Activated CD4-positive, alpha-beta T cell treated with anti-CD3 and anti-CD28 coated beads, Interleukin-2, amount 50 U/mL, for 48 hours (primary cell): Measurements from ENCODE around the gene SLC25A1.
A peak's percentile ranks its signal among the peaks of the same experiment; 100 is the strongest.
"Not testable (repeated sequence)": the region's sequence is repeated elsewhere in the genome, so short reads cannot be mapped to it uniquely, and the experiment has no call there.

ENCODE experiments used
- DNase-seq, 2 experiments: peaks; one replicate each; pipeline ENCODE4 v3.0.0-alpha.2; 2020

SLC25A1 gene

GRCh38 chr22:19179497-19180048 is 1.0 kb upstream of the SLC25A1 start:
- peak; percentile 53 to 62 for DNase-seq

- DNase-seq, result no peak
Measured at GRCh38 chr22:19178065-19178656, 375 bp downstream of the SLC25A1 start.

DNA sequence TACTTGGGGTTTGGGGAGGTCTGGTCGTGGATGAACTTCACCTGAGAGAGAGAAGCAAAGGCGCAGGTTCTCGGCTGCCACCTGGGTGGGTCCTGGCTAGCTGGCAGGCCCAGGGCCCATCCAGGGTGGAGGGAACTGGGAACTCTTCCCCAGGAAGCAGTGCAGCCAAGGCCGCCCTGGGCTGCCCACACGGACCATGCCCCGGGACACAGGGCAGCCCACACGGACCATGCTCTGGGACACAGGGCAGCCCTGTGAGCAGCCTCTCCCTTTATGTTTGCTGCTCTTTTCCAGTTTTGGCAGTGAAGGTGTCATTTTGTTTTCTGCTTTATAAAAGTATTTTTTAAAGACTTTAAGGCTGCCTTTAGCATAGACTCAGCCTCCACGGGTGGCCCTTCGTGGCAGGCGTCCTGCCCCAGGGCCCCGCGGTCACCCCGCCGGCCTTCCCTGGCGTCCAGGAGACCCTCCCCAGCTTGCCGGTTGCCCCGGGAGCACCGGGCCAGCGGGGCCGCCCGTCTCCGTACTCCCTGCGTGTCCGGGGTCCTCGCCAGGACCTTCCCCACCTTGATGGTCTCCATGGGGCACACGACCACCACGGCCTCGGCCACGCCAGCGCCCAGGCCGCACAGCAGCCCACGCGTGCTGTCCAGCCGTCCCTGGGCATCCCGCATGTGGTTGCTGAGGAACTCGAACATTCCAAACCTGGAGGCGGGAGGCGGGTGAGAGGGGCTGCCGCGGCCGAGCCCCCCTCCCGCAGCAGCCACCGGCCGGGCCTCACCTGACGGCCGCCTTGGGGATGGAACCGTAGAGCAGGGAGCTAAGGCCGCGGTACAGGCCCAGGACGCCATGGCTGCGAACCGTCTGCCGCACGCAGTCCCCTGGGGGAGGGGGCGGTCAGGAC is 1.1 kb downstream of the SLC25A1 start:
- DNase-seq, result no peak

GRCh38 chr22:19176732-19177131 is 1.8 kb downstream of the SLC25A1 start:
- DNase-seq, result peak in 1 of 2 experiments; percentile 3

DNA sequence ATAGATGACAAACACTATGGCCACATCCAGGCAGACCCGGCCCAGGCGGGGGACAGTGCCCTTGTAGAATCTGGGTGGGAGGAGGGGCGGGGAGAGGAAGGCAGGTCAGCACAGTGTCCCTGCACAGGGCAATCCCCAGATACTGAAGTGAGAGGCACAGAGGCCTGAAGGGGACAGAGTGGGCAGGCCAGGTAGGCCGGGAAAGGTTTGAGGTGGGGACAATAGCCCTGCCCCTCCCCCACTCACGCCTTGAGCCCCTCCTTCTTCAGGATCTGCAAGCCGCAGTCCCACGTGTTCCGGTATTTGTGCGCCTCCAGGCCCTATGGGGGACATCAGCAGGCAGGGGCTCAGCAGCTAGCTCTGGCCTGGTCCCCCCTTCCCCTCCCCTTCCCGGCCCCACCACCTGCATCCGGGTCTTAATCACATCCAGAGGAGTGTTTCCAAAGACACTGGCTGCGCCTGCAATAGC is 2.3 kb downstream of the SLC25A1 start:
- no peak for DNase-seq

- no peak for DNase-seq
Measured at GRCh38 chr22:19175602-19176174, 2.8 kb downstream of the SLC25A1 start.

GRCh38 chr22:19175026-19175601 is 3.4 kb downstream of the SLC25A1 start:
- no peak for DNase-seq

DNA sequence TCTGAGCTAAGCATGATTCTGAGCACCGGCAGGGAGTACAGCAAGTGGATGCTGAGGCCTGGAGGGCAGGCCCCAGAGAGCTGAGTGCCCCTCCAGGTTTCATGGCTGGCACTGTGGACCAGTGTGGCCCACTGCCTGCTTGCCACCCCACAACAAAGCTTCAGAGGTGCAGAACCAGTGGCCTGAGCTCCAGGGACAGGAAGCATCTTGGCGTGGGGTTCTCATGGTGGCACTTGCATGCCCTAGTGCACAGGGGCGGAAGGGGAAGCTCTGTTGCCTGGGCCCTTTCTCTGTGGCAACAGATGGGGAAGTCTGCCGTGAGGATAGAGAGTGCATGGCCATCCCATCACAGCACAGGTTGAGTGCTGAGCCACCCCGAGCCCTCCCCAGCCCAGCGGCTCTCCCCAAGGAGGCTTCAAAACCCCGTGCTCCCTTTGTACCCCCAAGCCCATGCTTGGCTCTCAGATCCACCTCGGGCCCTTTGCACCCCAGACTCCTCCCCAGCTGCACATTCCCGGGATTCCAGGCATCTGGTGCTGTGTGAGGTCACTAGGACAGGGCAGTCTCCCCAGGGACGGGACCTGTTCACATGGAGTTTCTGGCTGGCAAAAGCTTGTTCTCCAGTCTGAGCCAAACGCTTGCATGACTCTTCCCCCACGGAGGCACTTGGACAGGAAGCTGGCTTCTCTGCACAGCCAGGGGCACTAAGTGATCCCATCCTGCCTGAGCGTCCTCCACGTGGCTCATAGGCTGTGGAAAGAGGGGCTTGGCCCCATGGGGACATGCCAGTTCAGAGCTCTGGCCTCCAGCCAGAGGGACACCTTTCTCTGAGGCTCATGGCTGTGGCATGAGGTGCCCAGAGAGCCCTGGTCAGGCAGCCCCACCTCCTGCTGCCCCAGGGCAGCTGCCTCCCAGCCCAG is 4.2 kb downstream of the SLC25A1 start:
- no peak for DNase-seq

- no peak for DNase-seq
Measured at GRCh38 chr22:19173047-19174035, 5.2 kb downstream of the SLC25A1 start.

DNA sequence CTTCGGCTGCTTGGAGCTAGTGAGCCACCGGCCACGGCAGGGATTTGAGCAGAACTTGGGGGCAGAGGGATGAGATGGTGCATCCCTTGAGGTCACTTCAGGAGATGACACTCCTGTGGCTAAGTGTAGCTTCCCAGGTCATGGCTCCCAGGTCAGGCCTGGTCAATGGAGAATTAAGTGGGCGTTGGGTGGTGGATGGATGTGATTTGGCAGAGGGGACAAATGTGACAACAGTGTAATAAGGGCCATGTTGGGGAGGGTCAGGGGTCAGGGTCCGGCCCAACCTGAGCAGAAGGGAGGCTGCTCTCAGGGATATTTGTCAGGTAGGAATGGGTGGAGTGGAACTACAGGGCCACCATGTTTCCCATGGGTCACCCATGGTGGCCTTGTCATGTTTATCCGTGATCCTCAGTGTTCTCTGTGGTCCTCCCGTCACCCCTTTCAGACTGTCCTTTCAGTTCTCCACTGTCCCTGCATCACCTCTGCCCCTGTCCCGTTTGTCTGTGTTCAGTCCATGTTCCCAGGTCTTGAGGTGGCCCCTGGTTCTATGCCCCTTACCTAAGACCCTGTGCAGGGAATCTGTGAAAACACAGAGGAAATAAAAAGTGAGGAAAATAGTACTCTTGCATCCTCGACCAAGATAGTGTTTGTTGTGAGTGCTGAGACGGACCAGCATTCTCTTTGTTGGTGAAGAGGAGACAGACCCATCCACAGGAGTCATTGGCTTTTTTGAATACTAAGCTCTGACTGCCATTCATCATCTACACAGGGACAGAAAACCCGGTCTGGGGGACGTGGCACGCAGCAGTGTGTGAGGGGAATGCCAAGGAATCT is 6.1 kb downstream of the SLC25A1 start:
- DNase-seq, result no peak

DNA sequence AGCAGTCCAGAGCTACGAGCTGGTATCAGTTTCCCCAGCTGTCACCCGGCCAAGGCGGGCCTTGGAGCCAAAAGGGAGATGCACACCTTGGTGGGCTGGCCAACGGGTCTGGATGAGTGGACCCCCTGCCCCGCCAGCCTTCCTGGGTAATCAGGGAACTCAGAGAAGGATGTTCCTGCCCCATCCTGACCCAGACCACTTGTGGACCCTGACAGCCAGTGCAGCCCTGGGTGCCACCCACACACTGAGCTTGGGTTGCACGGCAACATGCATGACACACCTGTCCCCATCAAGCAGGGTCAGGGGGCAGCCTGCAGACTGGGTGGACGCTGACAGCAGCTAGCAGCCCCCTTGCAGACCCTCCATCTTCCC is 8.6 kb downstream of the SLC25A1 start:
- no peak for DNase-seq

DNA sequence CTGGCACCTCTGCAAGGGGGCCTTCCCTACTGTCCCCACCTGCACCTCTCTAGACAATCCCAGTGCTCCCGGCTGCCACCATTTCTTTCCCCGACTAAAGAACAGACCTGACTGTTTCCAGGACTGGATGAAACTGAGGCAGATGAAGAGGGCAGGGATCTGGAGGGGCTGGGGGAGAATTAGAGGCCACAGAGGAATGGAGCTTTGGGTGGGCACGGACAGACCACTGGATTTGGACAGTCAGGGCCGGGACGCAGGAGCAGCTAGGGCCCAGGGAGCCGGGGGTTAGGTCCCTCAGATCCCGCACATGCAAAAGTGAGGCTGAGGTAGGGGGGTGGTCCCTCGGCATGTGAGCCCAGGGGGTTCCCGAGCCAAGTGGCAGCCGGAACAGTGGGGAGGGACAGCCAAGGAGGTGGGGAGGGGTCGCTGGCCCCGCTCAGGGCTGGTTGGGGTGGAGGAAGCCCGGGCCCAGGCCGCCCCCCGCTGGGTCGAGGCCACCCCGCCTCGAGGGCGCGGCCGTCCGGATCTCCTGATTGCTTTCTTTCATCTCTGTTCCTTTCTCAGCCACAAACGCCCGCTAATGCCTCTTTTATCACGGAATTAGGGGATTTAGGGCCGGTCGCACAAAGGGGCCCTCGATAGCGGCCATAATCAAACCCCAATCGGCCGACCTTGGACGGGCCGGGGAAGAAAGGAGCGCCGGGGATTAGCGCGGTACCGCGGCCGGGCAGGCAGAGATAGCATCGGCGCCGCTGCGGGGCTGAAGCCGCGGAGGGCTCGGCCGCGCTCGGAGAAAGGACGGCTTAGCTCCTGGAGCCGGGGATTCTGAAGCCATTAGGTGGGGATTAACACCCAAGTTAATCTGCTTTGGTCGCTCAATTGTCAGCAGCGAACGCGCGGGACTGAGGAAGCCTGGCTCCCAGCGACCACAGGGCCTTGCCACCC is 9.3 kb downstream of the SLC25A1 start:
- DNase-seq, result no peak

DNA sequence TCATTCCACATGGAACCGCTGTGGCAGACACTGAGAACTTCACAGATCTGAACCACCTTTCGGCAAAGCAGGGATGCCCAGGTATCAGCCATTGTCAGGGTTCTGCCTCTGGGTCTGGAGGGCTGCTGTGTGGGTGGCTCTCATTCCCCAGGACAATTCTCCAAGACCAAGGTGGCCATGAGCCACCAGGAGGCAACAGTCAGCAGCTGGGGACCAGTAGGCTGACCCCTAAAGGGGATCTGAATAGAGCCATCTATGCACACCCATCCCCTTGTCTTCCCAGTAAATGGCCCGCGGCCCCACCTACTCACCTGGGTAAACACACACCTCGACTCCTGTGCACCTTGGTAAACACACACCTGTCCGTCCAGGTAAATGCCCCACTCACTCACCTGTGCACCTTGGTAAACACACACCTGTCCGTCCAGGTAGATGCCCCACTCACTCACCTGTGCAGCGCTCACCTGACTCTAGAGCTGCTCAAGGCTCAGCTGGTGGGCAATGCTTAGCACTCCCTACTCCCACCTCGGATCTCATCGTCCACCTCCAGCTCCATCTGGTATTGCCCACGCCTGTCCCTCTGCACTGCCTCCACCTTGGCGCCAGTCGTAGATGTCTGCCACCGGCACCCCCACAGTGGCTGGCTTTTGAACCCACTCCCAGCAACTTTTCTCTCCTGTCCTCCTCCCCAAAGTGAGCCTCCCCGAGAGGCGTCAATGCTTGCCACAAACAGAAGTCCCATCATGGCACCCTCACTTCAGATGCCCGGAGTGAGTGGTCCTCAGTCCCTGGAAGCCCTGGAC is 10.2 kb downstream of the SLC25A1 start:
- no peak for DNase-seq

- DNase-seq, result no peak
Measured at GRCh38 chr22:19167106-19167869, 11.2 kb downstream of the SLC25A1 start.

GRCh38 chr22:19166421-19166820 is 12.1 kb downstream of the SLC25A1 start:
- DNase-seq, result no peak

GRCh38 chr22:19164425-19164824 is 14.1 kb downstream of the SLC25A1 start:
- no peak for DNase-seq

DNA sequence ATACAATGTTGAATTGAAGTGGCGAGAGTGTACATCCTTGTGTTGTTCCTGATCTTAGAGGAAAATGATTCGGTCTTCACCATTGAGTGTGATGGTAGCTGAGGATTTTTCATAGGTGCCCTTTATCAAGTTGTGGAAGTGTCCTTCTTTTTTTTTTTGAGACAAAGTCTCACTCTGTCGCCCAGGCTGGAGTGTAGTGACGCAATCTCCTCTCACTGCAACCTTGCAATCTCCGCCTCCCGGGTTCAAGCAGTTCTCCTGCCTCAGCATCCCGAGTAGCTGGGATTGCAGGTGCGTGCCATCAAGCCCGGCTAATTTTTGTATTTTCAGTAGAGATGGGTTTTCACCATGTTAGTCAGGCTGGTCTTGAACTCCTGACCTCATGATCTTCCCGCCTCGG is 19.9 kb downstream of the SLC25A1 start:
- DNase-seq, result not testable (repeated sequence)
